T1000 (cell line): ENCODE measurements around the gene EDNRA.
A peak's percentile ranks its signal among the peaks of the same experiment; 100 is the strongest.

Experiments used
- DNase-seq: peaks from one replicate; lab custom pipeline; 2025; ENCODE audit warnings: mixed read lengths; lab: John Stamatoyannopoulos, UW

EDNRA gene

DNA sequence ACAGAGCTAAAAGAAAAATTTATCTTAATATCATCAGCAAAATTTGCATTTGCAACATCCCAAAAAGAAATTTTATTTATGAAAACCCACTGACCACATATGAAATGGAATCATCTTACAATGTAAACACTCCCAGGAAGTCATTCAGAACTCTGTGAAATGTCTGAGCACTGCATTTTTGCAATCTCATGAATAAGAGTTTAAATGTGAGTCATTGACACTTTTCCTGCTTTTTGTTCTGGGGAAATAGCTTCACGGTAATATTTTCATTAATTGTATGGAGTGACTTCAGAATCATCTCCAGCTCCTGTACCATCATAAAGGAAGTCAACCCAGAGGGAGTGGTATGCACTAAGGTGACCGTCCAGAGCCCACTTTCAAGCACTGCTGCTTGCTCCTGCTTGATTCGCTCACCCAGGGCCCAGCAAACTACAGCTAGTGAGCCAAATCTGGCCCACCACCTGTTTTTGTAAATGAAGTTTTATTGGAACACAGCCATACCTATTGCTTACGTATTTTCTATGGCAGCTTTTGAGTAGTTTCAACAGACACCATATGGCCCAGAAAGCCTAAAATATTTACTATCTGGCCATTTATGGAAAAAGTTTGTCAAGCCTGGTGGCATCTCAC lies 17.2 kb downstream of the EDNRA start:
- DNase-seq = no peak

DNA sequence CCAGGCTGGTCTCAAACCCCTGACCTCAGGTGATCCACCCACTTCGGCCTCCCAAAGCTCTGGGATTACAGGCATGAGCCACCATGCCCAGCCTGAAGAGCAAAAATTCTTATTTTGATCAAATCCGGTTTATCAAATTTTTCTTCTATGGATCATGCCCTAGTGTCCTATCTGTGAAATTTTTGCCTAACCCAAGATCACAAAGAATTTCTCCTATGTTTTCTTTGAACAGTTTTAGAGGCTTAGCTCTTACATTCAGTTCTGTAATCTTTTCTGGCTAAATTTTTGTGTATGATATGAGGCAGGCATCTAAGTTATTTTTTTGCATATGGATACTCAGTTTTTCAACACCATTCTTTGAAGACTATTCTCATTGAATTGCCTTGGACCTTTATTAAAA lies 27.4 kb downstream of the EDNRA start:
- DNase-seq = no peak

DNA sequence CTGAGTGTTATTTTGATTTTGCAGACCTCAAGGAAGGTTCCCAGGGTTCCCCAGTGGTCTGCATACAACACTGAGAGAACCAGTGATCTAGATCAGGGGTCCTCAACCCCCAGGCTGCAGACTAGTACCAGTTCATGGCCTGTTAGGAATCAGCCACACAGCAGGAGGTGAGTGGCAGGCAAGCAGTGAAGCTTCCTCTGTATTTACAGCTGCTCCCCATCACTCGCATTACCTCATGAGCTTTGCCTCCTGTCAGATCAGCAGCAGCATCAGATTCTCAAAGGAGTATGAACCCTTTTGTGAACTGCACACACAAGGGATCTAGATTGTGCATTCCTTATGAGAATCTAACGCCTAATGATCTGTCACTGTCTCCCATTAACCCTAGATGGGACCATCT lies 28.5 kb downstream of the EDNRA start:
- no peak for DNase-seq

DNA sequence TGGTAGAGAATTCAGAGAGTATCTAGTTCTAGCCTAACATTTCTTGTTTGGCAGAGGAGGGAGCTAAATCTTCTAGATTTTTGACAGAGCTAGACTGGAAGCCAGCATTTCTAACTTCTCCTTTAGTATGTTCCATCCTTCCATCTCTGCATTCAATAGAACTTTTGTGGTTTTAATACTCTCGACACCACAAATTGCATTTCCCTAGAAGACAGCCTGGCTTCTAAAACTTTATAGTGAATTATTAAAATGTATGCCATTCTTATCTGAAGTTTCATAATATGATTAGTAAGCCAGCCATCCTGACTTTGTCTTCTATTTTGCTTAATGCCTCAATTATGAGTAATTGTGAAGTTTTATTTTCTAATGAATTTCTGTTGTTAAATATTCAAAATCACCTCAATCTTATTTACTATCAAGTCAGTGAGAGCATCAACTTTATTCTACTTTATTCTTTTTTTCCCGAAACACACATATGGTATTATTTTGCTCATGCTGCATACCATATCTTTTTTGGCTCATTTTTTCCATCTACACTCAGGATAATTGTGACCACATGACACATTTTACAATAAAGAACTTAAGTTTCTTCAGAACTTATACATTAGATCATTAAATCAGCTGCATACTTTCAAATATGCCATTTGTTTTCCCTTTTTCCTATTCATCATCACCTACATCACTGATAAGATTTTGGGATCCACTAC lies 30.2 kb downstream of the EDNRA start:
- DNase-seq = no peak

DNA sequence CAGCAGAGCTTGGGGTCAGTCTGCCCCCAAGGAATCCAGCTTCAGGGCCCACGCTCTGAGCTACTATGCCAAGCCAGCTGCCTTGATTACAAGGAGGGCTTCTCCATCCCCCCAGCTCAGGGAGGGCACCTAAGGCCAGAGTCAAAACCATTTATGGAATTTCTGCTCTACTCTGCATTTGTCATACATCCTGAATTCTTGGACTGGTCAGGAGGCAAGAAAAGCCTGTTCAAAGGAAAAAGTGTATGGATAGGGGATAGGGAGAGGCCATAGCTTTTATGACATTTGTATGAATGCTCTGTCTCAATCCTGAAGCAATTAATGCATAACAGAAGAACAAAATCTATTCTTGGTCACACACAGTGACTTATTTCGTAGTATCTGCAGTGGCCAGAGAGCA lies 32.2 kb downstream of the EDNRA start:
- DNase-seq = no peak

DNA sequence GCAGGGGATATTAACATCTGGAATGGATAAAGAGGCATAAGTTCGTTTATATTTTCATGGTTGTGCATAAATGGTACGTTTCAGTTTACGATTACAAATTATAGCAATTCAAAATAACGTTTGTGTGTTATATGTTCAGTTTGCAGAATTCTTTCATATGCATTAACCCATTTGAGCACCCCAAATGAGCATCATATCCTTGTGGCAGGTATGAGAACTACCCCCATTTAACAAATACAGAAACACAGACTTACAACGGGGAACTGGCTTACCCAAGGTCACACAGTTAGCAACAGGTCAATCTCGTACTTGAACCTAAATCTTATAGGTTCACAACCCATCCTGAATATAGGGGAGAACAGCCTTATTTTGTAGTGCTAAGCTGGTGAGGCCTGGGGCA lies 33.1 kb downstream of the EDNRA start:
- DNase-seq = no peak

DNA sequence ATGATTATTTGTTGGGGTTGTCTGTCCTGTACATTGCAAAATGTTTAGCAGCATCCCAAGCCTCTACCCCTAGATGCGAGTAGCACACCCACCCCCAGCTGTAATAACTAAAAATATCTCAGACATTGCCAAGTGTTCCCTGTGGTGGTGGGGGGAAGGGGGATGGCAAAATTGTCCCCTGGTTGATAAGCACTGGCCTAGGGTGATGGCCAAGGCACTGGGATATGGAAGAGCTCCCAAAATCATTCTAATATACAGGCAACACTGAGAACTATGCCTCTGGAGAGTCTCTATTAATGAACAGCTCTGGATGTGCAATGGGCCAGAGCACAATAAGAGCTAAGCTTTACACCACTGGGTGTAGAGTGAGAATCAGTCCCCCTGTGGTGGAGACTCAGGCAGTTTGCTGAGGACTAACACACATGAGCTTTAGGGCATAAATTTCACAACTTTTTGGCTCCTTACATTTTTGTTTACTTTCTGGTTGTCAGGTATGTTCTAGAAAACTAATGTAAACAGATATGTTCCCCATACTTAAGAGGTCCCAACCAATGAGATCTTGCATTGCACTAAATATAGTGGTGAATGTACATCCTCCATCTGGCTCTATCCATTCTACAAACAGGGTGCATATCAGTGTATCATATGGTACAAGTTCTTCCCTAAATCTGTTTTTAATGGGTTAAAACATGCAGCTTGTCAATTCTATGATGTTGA lies 34.5 kb downstream of the EDNRA start:
- DNase-seq = no peak

DNA sequence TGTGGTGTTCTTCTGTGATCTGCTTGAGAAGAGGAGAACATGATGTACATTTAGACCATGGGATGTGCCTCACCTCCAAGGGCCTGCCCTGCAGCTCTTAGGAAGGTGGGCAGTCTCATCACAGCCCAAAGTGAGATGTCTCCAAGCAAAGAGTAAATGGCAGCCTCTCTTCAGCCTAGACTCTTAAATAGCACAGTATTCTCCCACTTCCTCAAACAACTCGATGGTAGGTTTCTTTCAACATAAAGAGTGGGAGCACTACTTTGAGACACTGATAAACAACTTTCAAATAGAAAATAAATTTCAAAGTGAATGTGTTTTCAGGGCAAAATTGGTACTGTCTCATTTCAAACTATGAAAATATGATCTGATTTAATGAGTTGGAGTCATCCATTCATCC lies 35.2 kb downstream of the EDNRA start:
- DNase-seq = no peak

DNA sequence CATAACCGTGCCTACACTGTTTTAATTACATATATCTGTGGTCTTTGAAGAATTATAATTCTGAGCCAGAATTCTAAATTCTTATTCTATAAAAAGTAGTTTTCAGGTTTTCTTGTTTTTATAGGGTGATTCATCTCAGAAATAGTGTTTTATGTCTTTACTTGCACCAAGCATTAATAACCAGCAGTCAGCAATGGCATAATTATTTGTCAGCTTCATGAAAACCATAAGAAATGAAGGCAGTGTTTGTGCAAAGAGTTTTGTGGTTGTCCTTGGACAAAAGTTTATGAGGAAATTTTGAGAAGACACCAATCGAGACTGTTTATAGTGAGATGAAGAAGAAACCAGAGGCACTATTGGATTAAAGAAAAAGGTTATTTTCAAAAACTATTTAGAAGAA lies 37.2 kb downstream of the EDNRA start:
- DNase-seq = no peak

DNA sequence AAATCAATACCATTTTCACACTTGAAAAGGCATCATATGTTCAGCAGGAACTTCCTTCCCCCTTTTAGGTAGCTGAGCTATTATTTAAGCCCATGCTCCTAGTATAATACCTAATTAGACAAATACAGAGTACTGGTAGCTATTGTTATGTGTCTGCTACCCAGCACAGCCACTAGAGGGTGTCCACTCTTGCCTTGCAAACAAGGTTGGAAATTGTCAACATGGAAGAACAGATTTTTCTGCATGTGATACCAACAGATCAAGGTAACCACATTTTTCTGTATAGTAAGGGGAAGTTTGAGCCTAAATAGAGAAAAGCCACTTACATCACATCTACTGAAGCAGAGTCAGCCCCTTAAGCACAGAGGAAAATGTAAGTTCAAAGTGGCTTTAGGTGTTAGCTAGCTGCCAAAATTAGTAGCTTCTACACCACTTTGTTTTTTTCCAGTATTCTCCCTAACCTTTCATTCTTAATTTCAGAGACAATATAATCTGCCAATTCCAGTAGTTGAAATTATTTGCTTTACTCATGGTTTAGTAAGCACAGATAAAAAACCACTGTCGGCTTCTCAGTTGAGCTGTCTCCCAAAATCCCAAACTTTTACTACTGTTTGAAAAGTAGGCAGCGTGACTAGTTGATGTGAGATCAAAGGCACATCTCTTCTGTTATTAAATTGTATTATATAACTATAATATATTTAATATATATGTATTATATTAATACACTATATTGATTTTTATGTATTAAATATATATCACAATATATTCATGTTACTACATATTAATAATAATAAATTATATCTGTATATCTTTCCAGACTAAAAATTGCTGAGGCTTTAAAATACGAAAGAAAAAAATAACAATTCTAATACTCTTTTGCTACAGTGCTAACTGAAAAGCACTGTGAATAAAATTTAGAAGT lies 38.2 kb downstream of the EDNRA start:
- peak; percentile 52 for DNase-seq

DNA sequence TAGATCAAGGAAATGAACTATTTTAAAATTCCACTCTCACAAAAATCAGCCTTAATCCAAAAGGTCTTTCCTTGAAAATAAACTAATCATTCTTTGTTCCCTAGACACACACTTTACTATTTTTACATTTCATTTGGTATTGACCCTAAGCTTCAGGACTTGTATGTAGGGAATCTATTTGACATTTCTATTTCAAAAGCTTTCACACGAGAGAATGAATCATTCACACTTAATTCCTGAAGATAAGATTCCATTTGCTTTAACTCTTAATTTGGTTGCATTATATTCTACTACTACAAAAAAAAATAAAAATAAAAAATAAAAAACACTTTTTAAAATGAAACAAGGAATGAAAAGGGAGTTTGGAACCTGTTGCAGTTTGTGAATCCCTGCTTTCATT lies 43.7 kb downstream of the EDNRA start:
- DNase-seq = no peak

DNA sequence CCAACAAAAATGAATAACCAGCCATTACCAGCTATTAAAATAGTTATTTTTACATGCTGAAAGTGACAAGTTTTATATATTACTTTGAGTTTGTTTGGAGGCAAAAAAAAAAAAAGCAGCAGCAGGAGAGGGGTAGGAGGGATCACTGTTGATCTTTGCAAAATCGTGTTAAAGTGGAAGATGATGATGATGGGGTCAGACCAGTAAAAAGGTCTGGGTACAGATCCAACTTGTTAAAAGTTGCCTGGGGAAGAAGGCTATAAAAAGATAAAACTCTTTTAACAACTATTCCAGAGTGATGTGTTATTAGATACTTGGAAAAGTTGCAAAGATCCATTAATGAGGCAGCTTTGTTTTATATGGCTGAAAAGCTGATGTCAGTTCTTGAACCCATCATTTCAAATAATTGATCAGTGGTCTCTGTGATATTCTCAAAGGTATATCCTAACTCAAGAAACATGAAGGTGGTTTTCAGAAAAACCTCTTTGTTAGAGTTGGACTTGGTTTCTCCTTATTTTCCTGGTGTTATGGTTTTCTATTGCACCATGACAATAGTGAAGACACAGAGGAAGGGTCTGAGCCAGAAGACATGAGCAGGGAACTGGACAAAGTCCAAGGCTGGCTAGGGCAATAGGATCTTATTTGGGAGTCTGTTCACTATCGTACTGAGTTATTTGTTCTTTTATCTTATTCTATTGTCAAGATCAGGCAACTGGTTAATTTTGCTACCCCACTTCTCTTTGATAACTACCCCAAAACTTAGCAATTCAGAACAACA lies 44.8 kb downstream of the EDNRA start:
- no peak for DNase-seq

DNA sequence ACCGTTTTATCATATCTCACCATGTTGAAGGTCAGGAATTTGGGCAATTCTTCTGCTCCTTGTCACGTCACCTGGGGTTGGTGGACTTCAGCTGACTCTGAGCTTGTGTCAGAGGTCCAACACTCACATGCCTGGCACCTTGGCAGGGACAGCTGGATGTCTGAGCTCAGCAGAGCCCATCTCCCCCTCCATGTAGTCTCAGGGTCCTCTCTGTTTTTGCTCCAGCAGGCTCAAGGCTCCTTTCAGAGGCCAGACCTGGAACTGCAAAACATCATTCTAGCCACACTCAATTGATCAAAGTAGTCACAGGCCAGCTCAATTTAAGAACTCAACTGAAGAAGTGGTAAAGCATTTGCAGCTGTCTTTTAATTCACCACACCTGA lies 45.4 kb downstream of the EDNRA start:
- no peak for DNase-seq

DNA sequence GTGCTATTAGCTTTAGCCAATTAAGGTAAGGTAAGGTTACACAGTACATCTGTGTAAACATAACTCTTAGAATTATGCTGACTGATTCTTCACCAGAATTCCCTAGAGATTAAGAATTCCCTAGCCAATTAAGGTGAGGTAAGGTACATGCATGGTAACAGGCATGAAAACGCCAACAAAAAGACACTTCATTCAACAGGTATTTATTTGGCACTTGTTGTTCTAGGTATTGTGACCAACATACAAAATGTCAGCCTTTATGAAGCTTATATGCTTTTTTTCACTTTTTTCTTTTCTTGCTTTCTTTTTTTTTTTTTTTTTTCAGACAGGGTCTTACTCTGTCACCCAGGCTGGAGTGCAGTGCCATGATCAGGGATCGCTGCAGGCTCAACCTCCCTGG lies 47.2 kb downstream of the EDNRA start:
- no peak for DNase-seq

DNA sequence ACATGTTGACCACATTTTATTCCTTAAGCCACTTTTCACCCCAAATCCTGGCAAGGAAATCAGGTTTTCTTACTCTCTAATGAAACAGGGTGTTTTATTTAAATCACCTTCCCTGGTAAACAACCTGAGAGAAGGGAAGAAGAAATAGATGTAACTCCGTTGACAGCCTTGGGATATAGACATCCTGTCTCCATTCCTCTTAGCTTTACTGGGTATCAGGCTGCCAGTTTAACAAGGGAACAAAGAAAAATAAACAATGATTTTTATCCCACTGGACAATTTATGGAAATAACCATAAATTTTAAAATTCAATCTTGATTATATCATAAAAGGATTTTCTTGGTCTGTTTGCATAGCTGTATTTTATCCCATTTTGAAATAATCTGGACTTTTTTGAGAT lies 49.2 kb downstream of the EDNRA start:
- DNase-seq = no peak

DNA sequence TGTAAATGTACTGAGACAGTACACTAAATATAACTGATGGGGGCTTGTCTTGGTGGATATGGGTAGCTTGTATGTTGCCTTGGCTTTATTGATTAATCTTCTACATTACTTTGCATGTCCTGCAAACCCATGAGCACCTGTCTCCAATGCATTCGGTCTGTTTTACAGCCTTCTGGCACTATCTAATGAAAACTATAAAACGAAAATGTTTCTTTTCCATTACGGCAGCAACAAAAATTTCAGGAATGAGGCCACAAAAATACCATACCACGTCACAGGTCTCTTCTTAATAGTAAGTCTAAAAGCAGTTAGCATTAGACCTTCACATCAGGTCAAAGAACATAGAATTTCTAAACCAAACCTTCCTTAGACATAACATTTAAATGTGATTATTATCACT lies 49.8 kb downstream of the EDNRA start:
- DNase-seq = no peak

DNA sequence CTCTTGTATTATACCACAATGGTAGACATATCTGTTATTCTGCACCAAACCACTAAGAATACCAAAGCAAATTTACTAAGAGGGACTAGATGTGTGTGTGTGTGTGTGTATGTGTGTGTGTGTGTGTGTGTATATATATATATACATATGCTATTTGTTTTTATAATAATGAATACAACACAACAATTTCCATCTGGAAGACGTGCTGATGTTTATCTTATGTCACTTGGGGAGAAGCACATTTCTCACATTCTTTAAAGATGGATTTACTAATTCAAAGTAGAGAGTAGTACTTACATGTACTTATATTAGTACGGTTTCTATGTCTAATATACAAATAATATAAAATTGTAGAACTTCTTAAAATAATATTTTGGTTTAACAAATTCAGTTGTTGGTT lies 52.0 kb downstream of the EDNRA start:
- no peak for DNase-seq

DNA sequence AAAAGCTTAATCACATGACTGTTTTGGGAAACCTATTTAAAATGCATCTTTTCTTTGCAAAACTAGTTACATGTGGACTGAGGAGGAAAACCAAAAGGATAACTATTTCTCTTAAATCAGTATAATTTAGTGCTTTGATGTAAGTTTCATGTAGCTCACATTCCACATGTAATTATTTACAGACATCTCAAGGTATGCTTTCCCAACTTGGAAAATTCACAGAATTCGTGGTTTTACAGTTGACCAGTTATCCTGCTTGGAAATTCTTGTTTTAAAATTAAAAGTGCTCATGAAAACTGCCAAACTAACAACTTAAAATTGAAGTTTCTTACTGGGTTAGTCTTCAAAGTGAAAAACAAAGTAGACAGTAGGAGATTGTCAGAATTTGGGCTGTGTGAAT lies 52.4 kb downstream of the EDNRA start:
- no peak for DNase-seq

DNA sequence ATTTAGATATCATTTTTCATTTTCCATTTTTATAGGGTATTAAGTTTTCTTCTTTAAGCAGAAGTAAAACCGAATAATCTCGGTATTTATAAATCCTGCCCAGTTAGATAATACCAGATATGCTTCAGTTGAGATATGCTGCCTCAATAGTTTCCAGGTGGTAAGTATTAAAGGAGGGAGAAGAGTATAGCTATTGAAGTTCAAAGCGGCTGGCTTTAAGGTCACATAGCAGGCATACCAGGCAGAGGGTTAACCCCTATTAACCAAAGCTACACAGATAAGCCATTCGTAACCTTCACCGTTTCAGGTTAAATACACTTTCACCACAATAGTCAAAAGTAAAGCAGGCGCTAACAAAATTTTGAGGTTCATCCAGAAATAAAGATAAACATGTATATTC lies 54.2 kb downstream of the EDNRA start:
- no peak for DNase-seq

DNA sequence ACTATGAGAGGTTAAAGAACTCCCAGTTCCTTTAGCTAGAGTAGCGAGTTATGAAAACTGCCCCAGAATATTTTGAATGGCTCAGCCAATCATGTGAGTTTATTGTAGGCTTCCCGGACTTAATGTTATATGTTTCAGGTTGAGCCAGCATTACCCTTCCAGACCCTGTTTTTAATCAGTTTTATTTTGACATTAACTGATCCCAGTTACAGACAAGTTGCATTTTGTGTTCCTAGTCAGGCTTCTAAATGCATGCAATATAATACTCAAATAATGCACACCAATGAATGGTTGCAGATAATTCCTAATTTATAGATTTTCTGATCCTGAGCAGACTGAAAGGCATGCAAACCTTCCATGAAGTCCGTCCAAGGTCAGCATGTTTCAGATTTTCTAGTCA lies 57.8 kb downstream of the EDNRA start:
- no peak for DNase-seq

DNA sequence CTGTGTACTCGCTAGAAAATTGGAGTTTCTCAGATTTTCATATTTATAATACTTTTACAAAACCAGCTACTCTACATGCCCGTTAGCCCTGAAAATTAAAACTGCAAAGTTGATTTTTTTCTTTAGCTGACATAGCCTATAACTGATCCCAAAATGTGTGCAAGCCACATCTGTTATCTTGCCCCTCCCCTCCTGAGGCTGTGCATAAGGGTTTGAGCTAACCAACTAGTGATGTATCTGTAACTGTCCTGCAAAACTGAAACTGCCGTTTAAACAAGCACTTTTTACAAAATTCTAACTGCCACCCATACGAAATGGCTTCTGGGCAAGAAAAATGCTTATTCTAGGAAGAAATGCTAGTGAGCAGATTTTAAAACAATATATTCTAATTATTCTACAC lies 59.1 kb downstream of the EDNRA start:
- DNase-seq = no peak
